Stimulated activated CD4-positive, alpha-beta T cell treated with anti-CD3 and anti-CD28 coated beads, TNF-alpha, amount 100 ng/mL, for 4 hours (primary cell): Measurements from ENCODE around the gene CNTN4.

Experiments
- DNase-seq, 3 experiments: peaks; one replicate each; pipeline ENCODE4 v3.0.0-alpha.2; 2020; ENCODE audit warnings: low read depth in 3 of 3

CNTN4 gene

GRCh38 chr3:2686816-2687502 is 588.3 kb downstream of the CNTN4 start:
- no peak for DNase-seq

- DNase-seq, result no peak
Observed at GRCh38 chr3:2697589-2697988, 598.9 kb downstream of the CNTN4 start.

GRCh38 chr3:2701471-2701870 is 602.8 kb downstream of the CNTN4 start:
- DNase-seq, result no peak

- no peak for DNase-seq
Observed at GRCh38 chr3:2706144-2706835, 607.6 kb downstream of the CNTN4 start.

GRCh38 chr3:2706836-2707210 is 608.2 kb downstream of the CNTN4 start:
- no peak for DNase-seq

GRCh38 chr3:2711081-2711480 is 612.4 kb downstream of the CNTN4 start:
- DNase-seq, result no peak

GRCh38 chr3:2713923-2714322 is 615.3 kb downstream of the CNTN4 start:
- DNase-seq, result no peak

GRCh38 chr3:2714834-2715233 is 616.2 kb downstream of the CNTN4 start:
- DNase-seq, result no peak

GRCh38 chr3:2727101-2727500 is 628.4 kb downstream of the CNTN4 start:
- no peak for DNase-seq

- DNase-seq, result no peak
Observed at GRCh38 chr3:2727610-2728318, 629.1 kb downstream of the CNTN4 start.

GRCh38 chr3:2731843-2732242 is 633.2 kb downstream of the CNTN4 start:
- no peak for DNase-seq

GRCh38 chr3:2735392-2735894 is 636.8 kb downstream of the CNTN4 start:
- no peak for DNase-seq

GRCh38 chr3:2741516-2741915 is 642.9 kb downstream of the CNTN4 start:
- DNase-seq, result no peak

- DNase-seq, result no peak
Observed at GRCh38 chr3:2765002-2765579, 666.4 kb downstream of the CNTN4 start.

- no peak for DNase-seq
Observed at GRCh38 chr3:2770451-2770850, 671.8 kb downstream of the CNTN4 start.

- no peak for DNase-seq
Observed at GRCh38 chr3:2771193-2771592, 672.5 kb downstream of the CNTN4 start.

GRCh38 chr3:2771741-2772140 is 673.1 kb downstream of the CNTN4 start:
- DNase-seq, result no peak

GRCh38 chr3:2772803-2773202 is 674.1 kb downstream of the CNTN4 start:
- no peak for DNase-seq

- DNase-seq, result no peak
Observed at GRCh38 chr3:2774481-2775249, 676.0 kb downstream of the CNTN4 start.

GRCh38 chr3:2783261-2783660 is 684.6 kb downstream of the CNTN4 start:
- DNase-seq, result no peak

- DNase-seq, result no peak
Observed at GRCh38 chr3:2784627-2785026, 686.0 kb downstream of the CNTN4 start.
